Neural cell (in vitro differentiated cells): ENCODE results near the gene IDUA. TPM values are rescaled to one million over a fixed set of nuclear protein-coding genes. Genes with fewer than 3 reads are reported as not detected.
"Not testable (repeated sequence)": the region's sequence is repeated elsewhere in the genome, so short reads cannot be mapped to it uniquely, and the experiment has no call there.

Experiments
- H2AFZ ChIP-seq: fragments of 200-600, 300-800 bp; sonication (generic), shearing (Covaris generic); 2 replicates; pipeline ENCODE4 v1.6.0; 2014; ENCODE audit warnings: low read depth, mild to moderate bottlenecking, antibody characterized with exemption, low read length, moderate library complexity
- H3F3A ChIP-seq: fragments of 200-600 bp; shearing (Covaris generic); 2 replicates; pipeline ENCODE4 v1.6.1; 2016; ENCODE audit warnings: mild to moderate bottlenecking, moderate library complexity, mixed read lengths, antibody characterized with exemption, low read length; ENCODE audit not compliant: insufficient read depth, poor library complexity, severe bottlenecking
- H3K27ac ChIP-seq: fragments of 200-600, 300-800 bp; sonication (generic), shearing (Covaris generic); 2 replicates; pipeline ENCODE4 v1.5.1; 2014; ENCODE audit warnings: mild to moderate bottlenecking, low read length, moderate library complexity
- H3K27me3 ChIP-seq: fragments of 300-800, 200-600 bp; sonication (generic), shearing (Covaris generic); 2 replicates; pipeline ENCODE4 v1.6.0; 2014; ENCODE audit warnings: mild to moderate bottlenecking, low read depth, low read length, moderate library complexity; ENCODE audit not compliant: insufficient read depth
- H3K36me3 ChIP-seq: fragments of 300-800, 200-600 bp; sonication (generic), shearing (Covaris generic); 2 replicates; pipeline ENCODE4 v1.5.1; 2014; ENCODE audit warnings: mild to moderate bottlenecking, antibody characterized with exemption, low read length, moderate library complexity; ENCODE audit not compliant: insufficient read depth
- H3K4me2 ChIP-seq: fragments of 300-800, 200-600 bp; sonication (generic), shearing (Covaris generic); 2 replicates; pipeline ENCODE4 v1.6.0; 2014; ENCODE audit warnings: mild to moderate bottlenecking, low read length
- H3K4me3 ChIP-seq: fragments of 300-800, 200-600 bp; sonication (generic), shearing (Covaris generic); 2 replicates; pipeline ENCODE4 v1.5.1; 2014; ENCODE audit warnings: mild to moderate bottlenecking, low read length, moderate library complexity
- H3K79me2 ChIP-seq: fragments of 200-600 bp; shearing (Covaris generic); replicated peaks from 2 replicates; pipeline ENCODE4 v1.6.0; 2014; ENCODE audit warnings: mild to moderate bottlenecking, low read length, moderate library complexity; ENCODE audit not compliant: insufficient read depth
- H3K9ac ChIP-seq: fragments of 300-800, 200-600 bp; sonication (generic), shearing (Covaris generic); 2 replicates; pipeline ENCODE4 v1.6.1; 2016; ENCODE audit warnings: mild to moderate bottlenecking, low read length, mixed read lengths
- H3K9me2 ChIP-seq: fragments of 200-600 bp; shearing (Covaris generic); 2 replicates; pipeline ENCODE4 v1.6.1; 2016; ENCODE audit warnings: mild to moderate bottlenecking, low read length, mixed read lengths; ENCODE audit not compliant: insufficient read depth
- H3K9me3 ChIP-seq: fragments of 200-600, 300-800 bp; sonication (generic), shearing (Covaris generic); 2 replicates; pipeline ENCODE4 v1.6.1; 2016; ENCODE audit warnings: mild to moderate bottlenecking, mixed run types, low read length, moderate library complexity, mixed read lengths
- H4K20me1 ChIP-seq: fragments of 200-600 bp; shearing (Covaris generic); 2 replicates; pipeline ENCODE4 v1.6.1; 2016; ENCODE audit warnings: mild to moderate bottlenecking, mixed run types; ENCODE audit not compliant: insufficient read depth
- EP300 ChIP-seq: fragments of 450-650 bp; conservative IDR thresholded peaks from 2 replicates; pipeline ENCODE4 v1.6.1; 2014; ENCODE audit warnings: antibody characterized with exemption, mild to moderate bottlenecking, moderate library complexity; ENCODE audit not compliant: poor library complexity, severe bottlenecking
- EZH2 ChIP-seq: fragments of 200-600, 300-800 bp; shearing (Covaris generic), sonication (generic); IDR thresholded peaks from 2 replicates; pipeline ENCODE4 v1.6.1; 2014; ENCODE audit warnings: antibody characterized with exemption, low read length, borderline replicate concordance, mild to moderate bottlenecking; ENCODE audit not compliant: insufficient read depth, poor library complexity, severe bottlenecking
- MXI1 ChIP-seq: fragments of 450-650 bp; conservative IDR thresholded peaks from 2 replicates; pipeline ENCODE4 v1.6.1; 2014; ENCODE audit warnings: antibody characterized with exemption, mild to moderate bottlenecking; ENCODE audit not compliant: poor library complexity, severe bottlenecking
- POLR2AphosphoS5 ChIP-seq: IDR thresholded peaks from 2 replicates; pipeline ENCODE4 v1.6.1; 2012
- RAD21 ChIP-seq: fragments of 450-650 bp; conservative IDR thresholded peaks from 2 replicates; pipeline ENCODE4 v1.6.1; 2014; ENCODE audit warnings: antibody characterized with exemption, mild to moderate bottlenecking, moderate library complexity
- SMC3 ChIP-seq: fragments of 450-650 bp; conservative IDR thresholded peaks from 2 replicates; pipeline ENCODE4 v1.6.1; 2014; ENCODE audit warnings: antibody characterized with exemption, mild to moderate bottlenecking, moderate library complexity; ENCODE audit not compliant: poor library complexity
- TAF1 ChIP-seq: IDR thresholded peaks from 2 replicates; pipeline ENCODE4 v1.6.1; 2012; ENCODE audit warnings: low read depth
- polyA plus RNA-seq: library from polyadenylated mRNA; depleted of rRNA; stranded (reverse); fragments of >200 nt; gene quantifications from 2 replicates; pipeline ENCODE4 v1.2.3, GENCODE V29; 2014
- TF ChIP-seq, protein P1 (sequence below): fragments of 450-650 bp; IDR thresholded peaks from 2 replicates; pipeline ENCODE4 v1.5.1; 2014; ENCODE audit warnings: antibody characterized with exemption, mild to moderate bottlenecking, moderate library complexity; ENCODE audit not compliant: poor library complexity, severe bottlenecking
- TF ChIP-seq, protein P2 (sequence below): IDR thresholded peaks from 2 replicates; pipeline ENCODE4 v1.6.1; 2012; ENCODE audit warnings: borderline replicate concordance

The IDUA gene
- polyA plus RNA-seq, 1 donor from 2014 or later: 12.7 TPM

DNA sequence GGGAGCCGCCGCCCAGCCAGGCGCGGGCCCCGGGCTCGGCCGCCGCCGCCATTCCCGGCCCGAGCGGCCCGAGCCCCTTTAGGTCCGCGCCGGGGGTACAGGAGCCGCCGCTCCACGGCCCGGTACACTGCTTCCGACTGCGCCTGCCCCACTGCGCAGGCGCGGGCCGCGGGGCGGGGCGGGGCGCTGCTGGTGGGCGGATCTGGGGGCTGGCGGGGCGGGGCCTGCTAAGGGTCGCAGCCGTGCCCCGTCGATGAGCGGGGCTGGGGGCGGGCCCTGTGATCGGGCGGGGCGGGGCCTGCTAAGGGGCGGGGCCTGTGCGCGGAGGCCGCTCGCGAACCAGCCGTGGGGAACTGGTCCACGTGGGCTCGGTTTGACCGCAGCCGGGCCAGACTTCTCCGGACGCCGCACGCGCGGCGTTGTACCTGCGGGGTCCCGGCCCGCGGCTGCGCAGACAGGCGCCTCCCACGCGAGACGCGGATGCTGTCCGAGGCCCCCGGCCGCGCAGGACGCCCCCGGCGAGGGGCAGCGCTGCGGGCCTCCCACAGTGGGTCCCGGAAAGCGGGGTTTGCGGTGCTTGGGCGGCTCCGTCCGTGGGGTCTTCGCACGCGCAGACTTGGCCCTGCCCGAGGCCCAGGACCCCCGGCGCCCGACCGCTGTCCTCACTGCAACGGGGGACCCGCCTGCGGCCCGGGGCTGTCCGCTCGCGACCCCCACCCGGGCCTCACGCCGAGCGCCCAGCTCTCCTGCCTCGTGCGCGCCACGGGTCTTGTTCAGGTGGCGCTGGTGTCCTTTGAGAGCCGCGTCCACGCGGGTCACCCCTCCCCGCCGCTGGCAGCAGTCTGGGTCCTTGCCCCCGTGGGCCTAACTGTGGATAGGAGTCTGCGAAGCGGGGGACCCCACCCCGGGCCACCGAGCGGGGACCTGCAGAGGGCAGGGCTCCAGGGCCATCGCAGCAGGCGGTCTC, 13.1 kb upstream of the IDUA start, which contains the start of gene DGKQ:
TSS of gene DGKQ (minus strand) at position 139 of the 967 bp plus-strand sequence. CDS start at position 52, 87 bp downstream.
- H3K9ac ChIP-seq: peak within 1 kb of the TSS; percentile 76
- H3K79me2 ChIP-seq: no peaks in the 10 kb centered on the region
- peak within 1 kb of the TSS; percentile 81 for H3K4me3 ChIP-seq
- H3K4me2 ChIP-seq: peak within 1 kb of the TSS; percentile 55
- H3K27ac ChIP-seq: no peak within 1 kb of the TSS
- H3K27me3 ChIP-seq: no peaks in the 10 kb centered on the region
- no peak within 1 kb of the TSS for H2AFZ ChIP-seq
- no peaks in the 10 kb centered on the region for H4K20me1 ChIP-seq
- no peaks in the 10 kb centered on the region for H3K36me3 ChIP-seq
- no peaks in the 10 kb centered on the region for H3K9me3 ChIP-seq
- no peaks in the 10 kb centered on the region for H3F3A ChIP-seq
- TF ChIP-seq SMC3 (no peak), POLR2AphosphoS5 (peak; percentile 64)
- TF ChIP-seq, protein P1, sequence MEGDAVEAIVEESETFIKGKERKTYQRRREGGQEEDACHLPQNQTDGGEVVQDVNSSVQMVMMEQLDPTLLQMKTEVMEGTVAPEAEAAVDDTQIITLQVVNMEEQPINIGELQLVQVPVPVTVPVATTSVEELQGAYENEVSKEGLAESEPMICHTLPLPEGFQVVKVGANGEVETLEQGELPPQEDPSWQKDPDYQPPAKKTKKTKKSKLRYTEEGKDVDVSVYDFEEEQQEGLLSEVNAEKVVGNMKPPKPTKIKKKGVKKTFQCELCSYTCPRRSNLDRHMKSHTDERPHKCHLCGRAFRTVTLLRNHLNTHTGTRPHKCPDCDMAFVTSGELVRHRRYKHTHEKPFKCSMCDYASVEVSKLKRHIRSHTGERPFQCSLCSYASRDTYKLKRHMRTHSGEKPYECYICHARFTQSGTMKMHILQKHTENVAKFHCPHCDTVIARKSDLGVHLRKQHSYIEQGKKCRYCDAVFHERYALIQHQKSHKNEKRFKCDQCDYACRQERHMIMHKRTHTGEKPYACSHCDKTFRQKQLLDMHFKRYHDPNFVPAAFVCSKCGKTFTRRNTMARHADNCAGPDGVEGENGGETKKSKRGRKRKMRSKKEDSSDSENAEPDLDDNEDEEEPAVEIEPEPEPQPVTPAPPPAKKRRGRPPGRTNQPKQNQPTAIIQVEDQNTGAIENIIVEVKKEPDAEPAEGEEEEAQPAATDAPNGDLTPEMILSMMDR: no peak
- H3K9me2 ChIP-seq: no peaks in the 10 kb centered on the region

DNA sequence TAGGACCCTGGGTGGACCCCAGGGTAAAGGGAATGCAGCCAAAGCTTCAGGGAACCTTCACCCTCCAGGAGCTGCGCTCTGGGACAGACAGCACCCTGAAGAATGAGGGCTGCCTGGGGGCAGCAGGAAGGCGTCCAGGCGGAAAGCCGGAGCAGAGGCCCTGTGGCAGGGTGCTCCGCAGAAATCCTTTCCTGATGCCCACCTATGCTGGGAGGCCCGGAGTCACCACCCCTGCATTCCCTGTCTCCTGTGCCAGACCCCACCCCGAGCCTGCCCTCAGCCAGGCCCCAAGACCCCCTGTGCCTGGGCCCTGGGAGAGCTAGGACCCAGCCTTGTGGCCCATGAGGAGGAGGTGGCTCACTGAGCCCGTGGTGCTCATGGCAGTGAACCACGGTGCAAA, 12.2 kb upstream of the IDUA start:
- no peaks in the 10 kb centered on the region for H3K36me3 ChIP-seq
- no peaks in the 10 kb centered on the region for H3F3A ChIP-seq
- no peaks in the 10 kb centered on the region for H4K20me1 ChIP-seq
- no peaks in the 10 kb centered on the region for H3K27me3 ChIP-seq
- TF ChIP-seq SMC3 (no peak), TAF1 (no peak), POLR2AphosphoS5 (no peak), EP300 (no peak), EZH2 (no peak), MXI1 (no peak), RAD21 (no peak)
- TF ChIP-seq, protein P2, sequence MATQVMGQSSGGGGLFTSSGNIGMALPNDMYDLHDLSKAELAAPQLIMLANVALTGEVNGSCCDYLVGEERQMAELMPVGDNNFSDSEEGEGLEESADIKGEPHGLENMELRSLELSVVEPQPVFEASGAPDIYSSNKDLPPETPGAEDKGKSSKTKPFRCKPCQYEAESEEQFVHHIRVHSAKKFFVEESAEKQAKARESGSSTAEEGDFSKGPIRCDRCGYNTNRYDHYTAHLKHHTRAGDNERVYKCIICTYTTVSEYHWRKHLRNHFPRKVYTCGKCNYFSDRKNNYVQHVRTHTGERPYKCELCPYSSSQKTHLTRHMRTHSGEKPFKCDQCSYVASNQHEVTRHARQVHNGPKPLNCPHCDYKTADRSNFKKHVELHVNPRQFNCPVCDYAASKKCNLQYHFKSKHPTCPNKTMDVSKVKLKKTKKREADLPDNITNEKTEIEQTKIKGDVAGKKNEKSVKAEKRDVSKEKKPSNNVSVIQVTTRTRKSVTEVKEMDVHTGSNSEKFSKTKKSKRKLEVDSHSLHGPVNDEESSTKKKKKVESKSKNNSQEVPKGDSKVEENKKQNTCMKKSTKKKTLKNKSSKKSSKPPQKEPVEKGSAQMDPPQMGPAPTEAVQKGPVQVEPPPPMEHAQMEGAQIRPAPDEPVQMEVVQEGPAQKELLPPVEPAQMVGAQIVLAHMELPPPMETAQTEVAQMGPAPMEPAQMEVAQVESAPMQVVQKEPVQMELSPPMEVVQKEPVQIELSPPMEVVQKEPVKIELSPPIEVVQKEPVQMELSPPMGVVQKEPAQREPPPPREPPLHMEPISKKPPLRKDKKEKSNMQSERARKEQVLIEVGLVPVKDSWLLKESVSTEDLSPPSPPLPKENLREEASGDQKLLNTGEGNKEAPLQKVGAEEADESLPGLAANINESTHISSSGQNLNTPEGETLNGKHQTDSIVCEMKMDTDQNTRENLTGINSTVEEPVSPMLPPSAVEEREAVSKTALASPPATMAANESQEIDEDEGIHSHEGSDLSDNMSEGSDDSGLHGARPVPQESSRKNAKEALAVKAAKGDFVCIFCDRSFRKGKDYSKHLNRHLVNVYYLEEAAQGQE: no peak
- TF ChIP-seq, protein P1: no peak
- H3K79me2 ChIP-seq: no peaks in the 10 kb centered on the region
- no peak overlapping the region for H3K9ac ChIP-seq
- H3K27ac ChIP-seq: no peak overlapping the region
- no peak overlapping the region for H3K4me2 ChIP-seq
- H3K4me3 ChIP-seq: no peak overlapping the region
- H3K9me3 ChIP-seq: no peaks in the 10 kb centered on the region
- H2AFZ ChIP-seq: no peak overlapping the region
- H3K9me2 ChIP-seq: no peaks in the 10 kb centered on the region

DNA sequence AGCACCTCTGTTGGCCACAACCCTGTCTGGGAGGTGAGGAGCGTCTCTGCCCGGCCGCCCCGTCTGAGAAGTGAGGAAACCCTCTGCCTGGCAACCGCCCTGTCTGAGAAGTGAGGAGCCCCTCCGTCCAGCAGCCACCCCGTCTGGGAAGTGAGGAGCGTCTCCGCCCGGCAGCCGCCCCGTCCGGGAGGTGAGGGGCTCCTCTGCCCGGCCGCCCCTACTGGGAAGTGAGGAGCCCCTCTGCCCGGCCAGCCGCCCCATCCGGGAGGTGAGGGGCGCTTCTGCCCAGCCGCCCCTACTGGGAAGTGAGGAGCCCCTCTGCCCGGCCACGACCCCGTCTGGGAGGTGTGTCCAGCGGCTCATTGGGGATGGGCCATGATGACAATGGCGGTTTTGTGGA, 10.8 kb upstream of the IDUA start:
- not testable (repeated sequence) for H3K27me3 ChIP-seq, H3K9me2 ChIP-seq, H3K79me2 ChIP-seq, H3K9ac ChIP-seq, H3K4me2 ChIP-seq, H3K36me3 ChIP-seq, H2AFZ ChIP-seq, H3K27ac ChIP-seq, H3K9me3 ChIP-seq, H4K20me1 ChIP-seq, H3K4me3 ChIP-seq, H3F3A ChIP-seq
